Measurements from ENCODE around the gene RIPPLY1.

DNA sequence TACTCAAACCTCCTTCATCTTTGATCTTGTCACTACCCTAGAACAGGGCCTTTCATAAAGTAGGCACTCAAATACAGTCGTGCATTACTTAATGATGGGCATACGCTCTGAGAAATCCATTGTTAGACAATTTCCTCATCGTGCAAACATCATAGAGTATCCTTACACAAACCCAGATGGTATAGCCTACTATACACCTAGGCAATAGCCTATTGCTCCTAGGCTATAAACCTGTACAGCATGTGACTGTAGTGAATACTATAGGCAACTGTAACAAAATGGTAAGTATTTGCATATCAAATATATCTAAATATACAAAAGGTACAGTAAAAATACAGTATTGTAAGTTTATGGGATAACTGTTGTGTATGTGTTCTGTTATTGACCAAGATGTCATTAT lies 48.9 kb upstream of the RIPPLY1 start:
- TF ChIP-seq, protein P1, sequence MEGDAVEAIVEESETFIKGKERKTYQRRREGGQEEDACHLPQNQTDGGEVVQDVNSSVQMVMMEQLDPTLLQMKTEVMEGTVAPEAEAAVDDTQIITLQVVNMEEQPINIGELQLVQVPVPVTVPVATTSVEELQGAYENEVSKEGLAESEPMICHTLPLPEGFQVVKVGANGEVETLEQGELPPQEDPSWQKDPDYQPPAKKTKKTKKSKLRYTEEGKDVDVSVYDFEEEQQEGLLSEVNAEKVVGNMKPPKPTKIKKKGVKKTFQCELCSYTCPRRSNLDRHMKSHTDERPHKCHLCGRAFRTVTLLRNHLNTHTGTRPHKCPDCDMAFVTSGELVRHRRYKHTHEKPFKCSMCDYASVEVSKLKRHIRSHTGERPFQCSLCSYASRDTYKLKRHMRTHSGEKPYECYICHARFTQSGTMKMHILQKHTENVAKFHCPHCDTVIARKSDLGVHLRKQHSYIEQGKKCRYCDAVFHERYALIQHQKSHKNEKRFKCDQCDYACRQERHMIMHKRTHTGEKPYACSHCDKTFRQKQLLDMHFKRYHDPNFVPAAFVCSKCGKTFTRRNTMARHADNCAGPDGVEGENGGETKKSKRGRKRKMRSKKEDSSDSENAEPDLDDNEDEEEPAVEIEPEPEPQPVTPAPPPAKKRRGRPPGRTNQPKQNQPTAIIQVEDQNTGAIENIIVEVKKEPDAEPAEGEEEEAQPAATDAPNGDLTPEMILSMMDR (IDR thresholded peaks at IDR 0.05): no peak
- no peak for TF ChIP-seq POLR2A (IDR thresholded peaks at IDR 0.05)

Measured in lower leg skin (tissue), 3 donors.